ENCODE results near the gene EMILIN2.
A peak's percentile ranks its signal among the peaks of the same experiment; 100 is the strongest.
"Not testable (repeated sequence)": the region's sequence is repeated elsewhere in the genome, so short reads cannot be mapped to it uniquely, and the experiment has no call there.

EMILIN2 gene

GRCh38 chr18:2846636-2847316, at the start of gene EMILIN2:
TSS of gene EMILIN2 (plus strand) at chr18:2847006. CDS start at chr18:2847189, 183 bp downstream.
- TF ChIP-seq, protein P1, sequence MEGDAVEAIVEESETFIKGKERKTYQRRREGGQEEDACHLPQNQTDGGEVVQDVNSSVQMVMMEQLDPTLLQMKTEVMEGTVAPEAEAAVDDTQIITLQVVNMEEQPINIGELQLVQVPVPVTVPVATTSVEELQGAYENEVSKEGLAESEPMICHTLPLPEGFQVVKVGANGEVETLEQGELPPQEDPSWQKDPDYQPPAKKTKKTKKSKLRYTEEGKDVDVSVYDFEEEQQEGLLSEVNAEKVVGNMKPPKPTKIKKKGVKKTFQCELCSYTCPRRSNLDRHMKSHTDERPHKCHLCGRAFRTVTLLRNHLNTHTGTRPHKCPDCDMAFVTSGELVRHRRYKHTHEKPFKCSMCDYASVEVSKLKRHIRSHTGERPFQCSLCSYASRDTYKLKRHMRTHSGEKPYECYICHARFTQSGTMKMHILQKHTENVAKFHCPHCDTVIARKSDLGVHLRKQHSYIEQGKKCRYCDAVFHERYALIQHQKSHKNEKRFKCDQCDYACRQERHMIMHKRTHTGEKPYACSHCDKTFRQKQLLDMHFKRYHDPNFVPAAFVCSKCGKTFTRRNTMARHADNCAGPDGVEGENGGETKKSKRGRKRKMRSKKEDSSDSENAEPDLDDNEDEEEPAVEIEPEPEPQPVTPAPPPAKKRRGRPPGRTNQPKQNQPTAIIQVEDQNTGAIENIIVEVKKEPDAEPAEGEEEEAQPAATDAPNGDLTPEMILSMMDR (IDR thresholded peaks at IDR 0.05; ENCODE audit: low read depth, low read length), result no peak
- DNase-seq (ENCODE audit: low read depth, low spot score), result peak; percentile 65
- H3K4me3 ChIP-seq (ENCODE audit: low read depth, low read length), result peak within 1 kb of the TSS; percentile 54
- in situ Hi-C loops (cut with HindIII; ENCODE audit: low sequenced_read_pairs), result no loop called here

DNA sequence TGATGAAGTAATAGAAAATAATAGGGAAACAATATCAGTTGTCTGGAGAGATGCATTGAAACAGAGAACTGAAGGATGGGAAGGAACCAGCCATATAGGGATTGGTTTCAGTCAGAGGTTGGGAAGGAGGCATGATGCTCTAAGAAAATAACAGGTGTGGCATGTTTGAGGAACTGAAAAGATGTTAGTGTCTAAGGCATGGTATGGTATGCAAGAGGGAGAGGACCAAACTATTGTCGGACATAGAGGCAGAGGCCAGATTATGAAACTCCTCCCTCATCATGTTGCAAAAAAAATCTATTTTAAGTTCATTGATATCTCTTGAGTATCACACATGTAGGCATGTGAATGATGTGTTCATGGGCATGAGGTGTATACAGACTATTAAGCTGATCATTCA, 48.9 kb upstream of the EMILIN2 start:
- DNase-seq (ENCODE audit: low read depth, low spot score), result no peak
- in situ Hi-C loops (cut with HindIII; ENCODE audit: low sequenced_read_pairs), result no loop called here
- no peak overlapping the region for H3K4me3 ChIP-seq (ENCODE audit: low read depth, low read length)
- TF ChIP-seq, protein P1 (IDR thresholded peaks at IDR 0.05; ENCODE audit: low read depth, low read length), result no peak

DNA sequence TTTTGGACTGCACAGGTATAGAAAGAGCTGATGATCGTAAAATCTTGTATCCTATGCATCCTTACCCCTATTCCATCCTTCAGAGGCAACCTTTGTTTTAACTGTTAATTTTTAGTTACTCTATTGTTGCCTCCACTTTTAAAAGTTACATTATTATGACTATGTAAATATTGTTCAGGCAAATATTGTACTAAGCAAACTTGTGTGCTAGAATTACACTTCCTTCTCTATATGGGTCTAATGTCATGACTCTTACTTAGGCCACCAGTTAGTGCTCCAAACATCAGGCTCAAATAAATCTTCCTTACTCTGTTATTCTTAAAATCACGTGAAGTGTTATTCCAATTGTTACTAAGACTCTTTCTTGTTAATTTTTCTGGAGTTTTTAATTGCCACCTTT, 47.4 kb upstream of the EMILIN2 start:
- H3K4me3 ChIP-seq (ENCODE audit: low read depth, low read length), result no peak overlapping the region
- TF ChIP-seq, protein P1 (IDR thresholded peaks at IDR 0.05; ENCODE audit: low read depth, low read length), result no peak
- no peak for DNase-seq (ENCODE audit: low read depth, low spot score)
- in situ Hi-C loops (cut with HindIII; ENCODE audit: low sequenced_read_pairs), result no loop called here

GRCh38 chr18:2805970-2806943, 40.5 kb upstream of the EMILIN2 start:
- TF ChIP-seq, protein P1 (IDR thresholded peaks at IDR 0.05; ENCODE audit: low read depth, low read length), result no peak
- no peak overlapping the region for H3K4me3 ChIP-seq (ENCODE audit: low read depth, low read length)
- DNase-seq (ENCODE audit: low read depth, low spot score), result peak; percentile 67
- in situ Hi-C loops (cut with HindIII; ENCODE audit: low sequenced_read_pairs), result no loop called here

DNA sequence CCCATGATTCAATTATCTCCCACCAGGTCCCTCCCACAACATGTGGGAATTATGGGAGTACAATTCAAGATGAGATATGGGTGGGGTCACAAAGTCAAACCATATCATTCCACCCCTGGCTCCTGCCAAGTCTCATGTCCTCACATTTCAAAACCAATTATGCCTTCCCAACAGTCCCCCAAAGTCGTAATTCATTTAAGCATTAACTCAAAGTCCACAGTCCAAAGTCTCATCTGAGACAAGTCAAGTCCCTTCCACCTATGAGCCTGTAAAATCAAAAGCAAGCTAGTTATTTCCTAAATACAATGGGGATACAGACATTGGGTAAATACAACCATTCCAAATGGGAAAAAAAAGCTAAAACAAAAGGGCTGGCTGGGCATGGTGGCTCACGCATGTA, 38.2 kb upstream of the EMILIN2 start:
- DNase-seq (ENCODE audit: low read depth, low spot score); in situ Hi-C loops (cut with HindIII; ENCODE audit: low sequenced_read_pairs); H3K4me3 ChIP-seq (ENCODE audit: low read depth, low read length): not testable (repeated sequence)

DNA sequence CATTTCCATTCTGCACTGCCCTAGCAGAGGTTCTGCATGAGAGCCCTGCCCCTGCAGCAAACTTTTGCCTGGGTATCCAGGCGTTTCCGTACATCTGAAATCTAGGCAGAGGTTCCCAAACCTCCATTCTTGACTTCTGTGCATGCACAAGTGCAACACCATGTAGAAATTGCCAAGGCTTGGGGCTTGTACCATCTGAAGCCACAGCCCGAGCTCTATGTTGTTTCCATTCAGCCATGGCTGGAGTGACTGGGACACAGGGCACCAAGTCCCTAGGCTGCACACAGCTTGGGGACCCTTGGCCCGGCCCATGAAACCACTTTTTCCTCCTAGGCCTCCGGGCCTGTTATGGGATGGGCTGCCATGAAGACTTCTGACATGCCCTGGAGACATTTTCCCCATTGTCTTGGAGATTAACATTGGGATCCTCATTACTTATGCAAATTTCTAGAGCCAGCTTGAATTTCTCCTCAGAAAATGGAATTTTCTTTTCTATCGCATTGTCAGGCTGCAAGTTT, 37.1 kb upstream of the EMILIN2 start:
- in situ Hi-C loops (cut with HindIII; ENCODE audit: low sequenced_read_pairs); DNase-seq (ENCODE audit: low read depth, low spot score); H3K4me3 ChIP-seq (ENCODE audit: low read depth, low read length): not testable (repeated sequence)

GRCh38 chr18:2811416-2811815, 35.4 kb upstream of the EMILIN2 start:
- no peak overlapping the region for H3K4me3 ChIP-seq (ENCODE audit: low read depth, low read length)
- in situ Hi-C loops (cut with HindIII; ENCODE audit: low sequenced_read_pairs), result no loop called here
- TF ChIP-seq, protein P1 (IDR thresholded peaks at IDR 0.05; ENCODE audit: low read depth, low read length), result no peak

More at GRCh38 chr18:2811416-2811815, 35.4 kb upstream of the EMILIN2 start:
- DNase-seq (ENCODE audit: low read depth, low spot score), result no peak
